22Rv1 (cell line): ENCODE results near the gene PARP11.

Source experiments
- ZFX ChIP-seq: fragments of 450-650 bp; IDR thresholded peaks from 2 replicates; pipeline ENCODE4 v1.6.1; 2017; ENCODE audit warnings: antibody characterized with exemption, borderline replicate concordance
- TF ChIP-seq, protein P1 (sequence below): fragments of 450-650 bp; IDR thresholded peaks from 2 replicates; pipeline ENCODE4 v1.5.1; 2017; ENCODE audit warnings: mild to moderate bottlenecking

DNA sequence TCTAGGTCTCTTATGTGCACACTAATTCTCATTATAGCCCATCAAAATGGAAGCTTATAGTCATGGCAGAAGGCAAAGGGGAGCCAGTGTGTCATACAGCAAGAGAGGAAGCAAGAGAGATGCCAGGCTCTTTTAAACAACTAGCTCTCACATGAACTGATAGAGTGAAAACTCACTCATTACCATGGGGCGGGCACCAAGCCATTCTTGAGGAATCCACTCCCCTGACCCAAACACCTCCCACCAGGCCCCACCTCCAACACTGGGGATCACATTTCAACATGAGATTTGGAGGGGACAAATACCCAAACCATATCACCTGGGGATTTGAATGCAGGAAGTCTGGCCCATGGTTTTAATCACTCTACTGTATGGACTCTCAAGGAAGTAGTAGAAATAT is 83.4 kb downstream of the PARP11 start:
- TF ChIP-seq, protein P1, sequence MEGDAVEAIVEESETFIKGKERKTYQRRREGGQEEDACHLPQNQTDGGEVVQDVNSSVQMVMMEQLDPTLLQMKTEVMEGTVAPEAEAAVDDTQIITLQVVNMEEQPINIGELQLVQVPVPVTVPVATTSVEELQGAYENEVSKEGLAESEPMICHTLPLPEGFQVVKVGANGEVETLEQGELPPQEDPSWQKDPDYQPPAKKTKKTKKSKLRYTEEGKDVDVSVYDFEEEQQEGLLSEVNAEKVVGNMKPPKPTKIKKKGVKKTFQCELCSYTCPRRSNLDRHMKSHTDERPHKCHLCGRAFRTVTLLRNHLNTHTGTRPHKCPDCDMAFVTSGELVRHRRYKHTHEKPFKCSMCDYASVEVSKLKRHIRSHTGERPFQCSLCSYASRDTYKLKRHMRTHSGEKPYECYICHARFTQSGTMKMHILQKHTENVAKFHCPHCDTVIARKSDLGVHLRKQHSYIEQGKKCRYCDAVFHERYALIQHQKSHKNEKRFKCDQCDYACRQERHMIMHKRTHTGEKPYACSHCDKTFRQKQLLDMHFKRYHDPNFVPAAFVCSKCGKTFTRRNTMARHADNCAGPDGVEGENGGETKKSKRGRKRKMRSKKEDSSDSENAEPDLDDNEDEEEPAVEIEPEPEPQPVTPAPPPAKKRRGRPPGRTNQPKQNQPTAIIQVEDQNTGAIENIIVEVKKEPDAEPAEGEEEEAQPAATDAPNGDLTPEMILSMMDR, result no peak
- no peak for TF ChIP-seq ZFX
